Activated CD8-positive, alpha-beta T cell treated with anti-CD3 and anti-CD28 coated beads for 36 hours (primary cell): ENCODE measurements around the gene TRAPPC4. TPM values are rescaled to one million over a fixed set of nuclear protein-coding genes. Genes with fewer than 3 reads are reported as not detected.
"Not testable (repeated sequence)": the region's sequence is repeated elsewhere in the genome, so short reads cannot be mapped to it uniquely, and the experiment has no call there.

ENCODE experiments used
- ATAC-seq: fragments of 200-7000 bp; cut with Tn5 transposase; one replicate; pipeline ENCODE4 v1.10.0; 2021; ENCODE audit warnings: mild to moderate bottlenecking, moderate library complexity
- CTCF ChIA-PET: fragments of 350-600 bp; sonication (Branson Sonifier 250); formaldehyde crosslinking; loops from one replicate; lab custom pipeline; 2021; ENCODE audit warnings: antibody characterized with exemption; lab: Charles Lee
- POLR2A ChIA-PET: fragments of 350-600 bp; sonication (Branson Sonifier 250); formaldehyde crosslinking; loops from one replicate; lab custom pipeline; 2021; ENCODE audit warnings: antibody characterized with exemption; lab: Charles Lee
- DNase-seq: peaks from one replicate; pipeline ENCODE4 v3.0.0-alpha.2; 2020
- H3K27ac Mint-ChIP-seq: one replicate; pipeline ENCODE4 v1.8.0; 2021; ENCODE audit warnings: mild to moderate bottlenecking, mixed read lengths
- H3K27me3 Mint-ChIP-seq: one replicate; pipeline ENCODE4 v1.8.0; 2021; ENCODE audit warnings: mixed read lengths
- H3K36me3 Mint-ChIP-seq: one replicate; pipeline ENCODE4 v1.8.0; 2021; ENCODE audit warnings: low read depth, mixed read lengths
- H3K4me1 Mint-ChIP-seq: one replicate; pipeline ENCODE4 v1.8.0; 2021; ENCODE audit warnings: low read depth, mixed read lengths
- H3K4me3 Mint-ChIP-seq: one replicate; pipeline ENCODE4 v1.8.0; 2021; ENCODE audit warnings: mild to moderate bottlenecking, moderate library complexity, mixed read lengths
- H3K9me3 Mint-ChIP-seq: one replicate; pipeline ENCODE4 v1.8.0; 2021; ENCODE audit warnings: mixed read lengths
- CTCF ChIP-seq: fragments of 200-600 bp; IDR thresholded peaks from one replicate; pipeline ENCODE4 v1.8.0; 2022; ENCODE audit warnings: antibody characterized with exemption, mild to moderate bottlenecking
- intact Hi-C: fragments of 100-400 bp; cut with micrococcal nuclease; formaldehyde crosslinking; loops from one replicate; pipeline ENCODE4 v1.10.0; 2022
- total RNA-seq, 2 experiments: library from RNA; stranded (reverse); gene quantifications; one replicate each; pipeline ENCODE4 v1.2.3, GENCODE V29; 2021

The TRAPPC4 gene
- total RNA-seq, 2 experiments from 2014 or later: 69.5 to 71.4 TPM

- Mint-ChIP-seq H3K27ac (no peak overlapping the region), H3K4me3 (no peak overlapping the region), H3K27me3 (no peaks in the 10 kb centered on the region), H3K9me3 (no peaks in the 10 kb centered on the region), H3K36me3 (peaks cover 56% of the 10 kb centered on the region), H3K4me1 (peaks cover 45% of the 10 kb centered on the region)
- ATAC-seq: no peak
- no peak for TF ChIP-seq CTCF
- CTCF ChIA-PET: interaction anchor here (1.0 to 4.3 kb wide), 3 partner anchors 11 to 32 kb away, joined by 3 to 18 read pairs (median 5); partner anchors contain the start of gene SLC37A4
- DNase-seq: no peak
- POLR2A ChIA-PET: interaction anchor here (0.7 to 3.7 kb wide), 8 partner anchors 10 to 67 kb away, joined by 3 to 26 read pairs (median 6); partner anchors contain the start of genes HINFP, RPS25, SLC37A4 and TRAPPC4
- intact Hi-C loops: no loop called here
These were observed 35.9 kb downstream of the TRAPPC4 start for GRCh38 chr11:119054418-119054817.

GRCh38 chr11:119055901-119056300, 37.3 kb downstream of the TRAPPC4 start:
- intact Hi-C loops: no loop called here
- Mint-ChIP-seq H3K27ac (peak overlapping the region; percentile 87), H3K4me1 (peaks cover 43% of the 10 kb centered on the region), H3K4me3 (peak overlapping the region; percentile 86), H3K27me3 (no peaks in the 10 kb centered on the region), H3K36me3 (peaks cover 47% of the 10 kb centered on the region), H3K9me3 (no peaks in the 10 kb centered on the region)
- DNase-seq (peak; percentile 30), ATAC-seq (no peak)
- ChIA-PET POLR2A (interaction anchor here (0.7 to 3.7 kb wide), 21 partner anchors 8 to 147 kb away, joined by 3 to 26 read pairs (median 8); partner anchors contain the start of genes C2CD2L, CENATAC, RPS25 and SLC37A4), CTCF (interaction anchor here (0.8 to 4.3 kb wide), 11 partner anchors 8 to 265 kb away, joined by 3 to 18 read pairs (median 5); partner anchors contain the start of genes HMBS, SLC37A4 and VPS11)
- TF ChIP-seq CTCF: peak; percentile 33

GRCh38 chr11:119056421-119056999, 37.9 kb downstream of the TRAPPC4 start:
- DNase-seq (peak; percentile 51), ATAC-seq (peak; percentile 1)
- POLR2A ChIA-PET: interaction anchor here (0.6 to 3.7 kb wide), 27 partner anchors 9 to 208 kb away, joined by 3 to 26 read pairs (median 6); partner anchors contain the start of genes C2CD2L, CENATAC, HINFP and RPS25
- CTCF ChIA-PET: interaction anchor here (0.6 to 4.3 kb wide), 7 partner anchors 9 to 116 kb away, joined by 3 to 18 read pairs (median 5); partner anchors contain the start of genes SLC37A4 and VPS11
- TF ChIP-seq CTCF: no peak
- peak overlapping the region; percentile 95 for H3K27ac Mint-ChIP-seq
- H3K9me3 Mint-ChIP-seq: no peaks in the 10 kb centered on the region
- H3K4me3 Mint-ChIP-seq: peak overlapping the region; percentile 86
- H3K36me3 Mint-ChIP-seq: peaks cover 42% of the 10 kb centered on the region
- no peaks in the 10 kb centered on the region for H3K27me3 Mint-ChIP-seq
- H3K4me1 Mint-ChIP-seq: peaks cover 39% of the 10 kb centered on the region
- intact Hi-C loops: no loop called here

GRCh38 chr11:119057000-119057769, 38.6 kb downstream of the TRAPPC4 start, which contains the start of gene HYOU1:
TSS of gene HYOU1 (minus strand) at chr11:119057205. CDS start at chr11:119056160, 1,045 bp downstream.
- H3K4me1 Mint-ChIP-seq: peaks cover 35% of the 10 kb centered on the region
- ChIA-PET CTCF (interaction anchor here (0.6 to 4.3 kb wide), 7 partner anchors 8 to 117 kb away, joined by 3 to 18 read pairs (median 5); partner anchors contain the start of genes SLC37A4 and VPS11), POLR2A (interaction anchor here (0.6 to 3.7 kb wide), 26 partner anchors 9 to 208 kb away, joined by 3 to 26 read pairs (median 7); partner anchors contain the start of genes C2CD2L, CENATAC, HINFP and RPS25)
- H3K27me3 Mint-ChIP-seq: no peaks in the 10 kb centered on the region
- H3K36me3 Mint-ChIP-seq: peaks cover 38% of the 10 kb centered on the region
- H3K27ac Mint-ChIP-seq: peak within 1 kb of the TSS; percentile 95
- H3K9me3 Mint-ChIP-seq: no peaks in the 10 kb centered on the region
- DNase-seq: peak; percentile 100
- TF ChIP-seq CTCF: no peak
- peak; percentile 97 for ATAC-seq
- H3K4me3 Mint-ChIP-seq: peak within 1 kb of the TSS; percentile 86
- intact Hi-C loops: no loop called here

- H3K9me3 Mint-ChIP-seq, H3K27me3 Mint-ChIP-seq, intact Hi-C loops, CTCF ChIA-PET, ATAC-seq, H3K4me3 Mint-ChIP-seq, DNase-seq, H3K27ac Mint-ChIP-seq: not testable (repeated sequence)
- peaks cover 20% of the 10 kb centered on the region for H3K36me3 Mint-ChIP-seq
- peaks cover 26% of the 10 kb centered on the region for H3K4me1 Mint-ChIP-seq
- POLR2A ChIA-PET: interaction anchor here (1.5 kb wide), 1 partner anchor 23 kb away, joined by 4 read pairs; no protein-coding TSS in a partner anchor
These were observed 40.6 kb downstream of the TRAPPC4 start for GRCh38 chr11:119059128-119059527.
